ENCODE data around the gene SIX1. TPM values are rescaled to one million over a fixed set of nuclear protein-coding genes. Genes with fewer than 3 reads are reported as not detected.

Gene SIX1
- total and polyA plus RNA-seq, 2 of the 13 experiments (the other 11 are each of a cell fraction or from before 2014, with no cell fraction given), result 1.7 to 6.5 TPM

GRCh38 chr14:60648934-60649874 is at the start of gene SIX1 (continued):
- TF ChIP-seq THAP9 (CRISPR knock-in tag; IDR thresholded peaks at IDR 0.05; ENCODE audit: borderline replicate concordance), result peak; percentile 41; the same call in 1 of the 2 replicates

- TF ChIP-seq RBM39 (IDR thresholded peaks at IDR 0.05; ENCODE audit: low read depth, low read length, poor library complexity, severe bottlenecking) (no peak), NR1H2 (CRISPR knock-in tag; IDR thresholded peaks at IDR 0.05; ENCODE audit: borderline replicate concordance, low read depth) (no peak), ZNF597 (CRISPR knock-in tag; IDR thresholded peaks at IDR 0.05) (no peak), ZBTB14 (CRISPR knock-in tag; IDR thresholded peaks at IDR 0.05) (no peak), ZNF709 (CRISPR knock-in tag; IDR thresholded peaks at IDR 0.05) (no peak), ZNF12 (CRISPR knock-in tag; IDR thresholded peaks at IDR 0.05) (no peak), ZNF232 (CRISPR knock-in tag; IDR thresholded peaks at IDR 0.05; ENCODE audit: borderline replicate concordance) (no peak), SMAD1 (CRISPR knock-in tag; IDR thresholded peaks at IDR 0.05; ENCODE audit: borderline replicate concordance, low read depth) (no peak)
- Histone ChIP-seq H3K27me3 (ENCODE audit: control insufficient read depth in 1 of 2, insufficient read depth in 2 of 2, low read length in 2 of 2) (no peaks in the 10 kb centered on the region), H3K27ac (ENCODE audit: extremely low read length, insufficient read depth, low read length) (no peak overlapping the region), H3K9me3 (ENCODE audit: low read length) (peaks cover 17% of the 10 kb centered on the region), H3K4me2 (ENCODE audit: low read depth, low read length) (no peak overlapping the region), H3K9ac (ENCODE audit: insufficient read depth, low read depth, low read length) (no peak overlapping the region), H3K36me3 (replicated peaks in 1 of 2; ENCODE audit: control insufficient read depth in 1 of 2, insufficient read depth in 2 of 2, low read length in 2 of 2) (no peaks in the 10 kb centered on the region), H3K4me3 (replicated peaks in 1 of 3; ENCODE audit: insufficient read depth in 1 of 3, low read depth in 2 of 3, low read length in 3 of 3) (no peak overlapping the region), H2AFZ (ENCODE audit: low read length) (no peak overlapping the region), H4K20me1 (ENCODE audit: insufficient read depth, low read length) (no peaks in the 10 kb centered on the region), H3K4me1 (ENCODE audit: insufficient read depth, low read length) (peaks cover 37% of the 10 kb centered on the region), H3K79me2 (ENCODE audit: insufficient read depth, low read length) (no peaks in the 10 kb centered on the region)
- DNase-seq (ENCODE audit: low spot score), result no peak
- no peak for FAIRE-seq
- no peak for ATAC-seq
- in situ Hi-C loops (cut with HindIII; ENCODE audit: extremely low pct_ligation_motif_present, low pct_unique_long_range_greater_than_20kb), result no loop called here
- POLR2A ChIA-PET, result no interaction called here
- BruUV-seq (replicated peaks), result no TSS peak
- 66% methylated on average over 4 of the region's 4 CpGs for WGBS (ENCODE audit: low lambda C conversion rate)
- intact Hi-C loops (cut with micrococcal nuclease; ENCODE audit: unreplicated experiment), result no loop called here
- CTCF ChIA-PET (ENCODE audit: low intra/inter-chr PET ratio, low total read pairs), result no interaction called here
Measured at GRCh38 chr14:60695327-60695726, 46.0 kb upstream of the SIX1 start.
